HepG2 (cell line): ENCODE measurements around the gene VTN. TPM values are rescaled to one million over a fixed set of nuclear protein-coding genes. Genes with fewer than 3 reads are reported as not detected.

Source experiments
- AHR ChIP-seq: IDR thresholded peaks from 2 replicates; pipeline ENCODE4 v1.6.1; 2018; ENCODE audit warnings: missing genetic modification reagents, missing compliant biosample characterization
- BCL6 ChIP-seq: IDR thresholded peaks from 2 replicates; pipeline ENCODE4 v1.6.1; 2016; ENCODE audit warnings: missing genetic modification reagents, missing compliant biosample characterization
- CBX2 ChIP-seq, 2 experiments: fragments of 200-600 bp in 1 of 2; sonication (generic); formaldehyde crosslinking in 1 of 2; IDR thresholded peaks; 2 replicates each; pipeline versions ENCODE4 v1.7.0 to v1.8.1; 2018 to 2022; ENCODE audit warnings: low read depth in 2 of 2, low read length in 1 of 2, mild to moderate bottlenecking in 1 of 2, missing genetic modification reagents in 1 of 2
- CBX5 ChIP-seq: sonication (generic); formaldehyde crosslinking; IDR thresholded peaks from 2 replicates; pipeline ENCODE4 v1.4.0; 2020; ENCODE audit warnings: missing genetic modification reagents, borderline replicate concordance
- NR1H2 ChIP-seq: sonication (generic); formaldehyde crosslinking; IDR thresholded peaks from 2 replicates; pipeline ENCODE4 v1.8.1; 2022; ENCODE audit warnings: low read depth, missing genetic modification reagents, borderline replicate concordance
- REL ChIP-seq: sonication (generic); formaldehyde crosslinking; conservative IDR thresholded peaks from 2 replicates; pipeline ENCODE4 v1.8.0; 2022; ENCODE audit warnings: mild to moderate bottlenecking, missing genetic modification reagents, moderate library complexity
- TAF1 ChIP-seq: sonication (generic); formaldehyde crosslinking; IDR thresholded peaks from 2 replicates; pipeline ENCODE4 v1.4.0; 2020; ENCODE audit warnings: missing genetic modification reagents
- TARDBP ChIP-seq: sonication (generic); formaldehyde crosslinking; IDR thresholded peaks from 2 replicates; pipeline ENCODE4 v1.8.0; 2022; ENCODE audit warnings: mild to moderate bottlenecking, missing genetic modification reagents
- ZBTB3 ChIP-seq: sonication (generic); formaldehyde crosslinking; IDR thresholded peaks from 2 replicates; pipeline ENCODE4 v1.4.0; 2020; ENCODE audit warnings: low read depth, mild to moderate bottlenecking, moderate library complexity, missing genetic modification reagents, borderline replicate concordance
- ZC3H4 ChIP-seq: sonication (generic); formaldehyde crosslinking; IDR thresholded peaks from 2 replicates; pipeline ENCODE4 v1.4.0; 2020; ENCODE audit warnings: missing genetic modification reagents, borderline replicate concordance
- ZKSCAN1 ChIP-seq: fragments of 150-350 bp; IDR thresholded peaks from 2 replicates; pipeline ENCODE4 v1.6.1; 2014; ENCODE audit warnings: low read length
- ZNF33B ChIP-seq: sonication (generic); formaldehyde crosslinking; IDR thresholded peaks from 2 replicates; pipeline ENCODE4 v1.5.1; 2020; ENCODE audit warnings: mild to moderate bottlenecking, missing genetic modification reagents
- ZNF383 ChIP-seq: sonication (generic); formaldehyde crosslinking; IDR thresholded peaks from 2 replicates; pipeline ENCODE4 v1.4.0; 2020; ENCODE audit warnings: missing genetic modification reagents, mild to moderate bottlenecking, borderline replicate concordance
- ZNF652 ChIP-seq: IDR thresholded peaks from 2 replicates; pipeline ENCODE4 v1.6.1; 2016; ENCODE audit warnings: low read depth, borderline replicate concordance
- ZSCAN21 ChIP-seq: sonication (generic); formaldehyde crosslinking; IDR thresholded peaks from 2 replicates; pipeline ENCODE4 v1.8.0; 2022; ENCODE audit warnings: mild to moderate bottlenecking, missing genetic modification reagents, moderate library complexity, borderline replicate concordance
- polyA plus RNA-seq, 8 experiments: library from polyadenylated mRNA; depleted of rRNA in 3 of 8; stranded (reverse) in 7 of 8; unstranded in 1 of 8; fragments of >200 nt; fragmentation: Illumina TruSeq in 4 of 8; extraction: Trizol in 4 of 8; gene quantifications; 2 replicates each; pipeline versions ENCODE4 v1.2.1 to v1.2.3, GENCODE V29; 2011 to 2016; ENCODE audit warnings: low read depth in 4 of 8, missing spikeins in 1 of 8, mixed read lengths in 1 of 8; ENCODE audit not compliant: insufficient read depth in 1 of 8
- total RNA-seq, 5 experiments: library from RNA; depleted of rRNA; stranded (reverse); fragments of >200 nt; fragmentation: Illumina TruSeq; extraction: Trizol; gene quantifications; 2 replicates each; pipeline ENCODE4 v1.2.3, GENCODE V29; 2016; ENCODE audit warnings: low read depth in 1 of 5
- TF ChIP-seq, protein P1 (sequence below): sonication (generic); formaldehyde crosslinking; IDR thresholded peaks from 2 replicates; pipeline ENCODE4 v1.4.0; 2020; ENCODE audit warnings: missing genetic modification reagents
- TF ChIP-seq, protein P2 (sequence below): IDR thresholded peaks from 2 replicates; pipeline ENCODE4 v1.6.1; 2016; ENCODE audit warnings: missing biosample characterization, missing genetic modification reagents, low read depth
- TF ChIP-seq, protein P3 (sequence below): sonication (generic); formaldehyde crosslinking; conservative IDR thresholded peaks from 2 replicates; pipeline ENCODE4 v1.4.0; 2020; ENCODE audit warnings: missing genetic modification reagents
- TF ChIP-seq, protein P4 (sequence below): sonication (generic); formaldehyde crosslinking; conservative IDR thresholded peaks from 2 replicates; pipeline ENCODE4 v1.4.0; 2020; ENCODE audit warnings: missing genetic modification reagents
- TF ChIP-seq, protein P5 (sequence below): sonication (generic); formaldehyde crosslinking; IDR thresholded peaks from 2 replicates; pipeline ENCODE4 v1.4.0; 2020; ENCODE audit warnings: mild to moderate bottlenecking, missing genetic modification reagents

VTN gene
- total and polyA plus RNA-seq, 2 of the 13 experiments (the other 11 are each of a cell fraction or from before 2014, with no cell fraction given): 108 to 131 TPM

DNA sequence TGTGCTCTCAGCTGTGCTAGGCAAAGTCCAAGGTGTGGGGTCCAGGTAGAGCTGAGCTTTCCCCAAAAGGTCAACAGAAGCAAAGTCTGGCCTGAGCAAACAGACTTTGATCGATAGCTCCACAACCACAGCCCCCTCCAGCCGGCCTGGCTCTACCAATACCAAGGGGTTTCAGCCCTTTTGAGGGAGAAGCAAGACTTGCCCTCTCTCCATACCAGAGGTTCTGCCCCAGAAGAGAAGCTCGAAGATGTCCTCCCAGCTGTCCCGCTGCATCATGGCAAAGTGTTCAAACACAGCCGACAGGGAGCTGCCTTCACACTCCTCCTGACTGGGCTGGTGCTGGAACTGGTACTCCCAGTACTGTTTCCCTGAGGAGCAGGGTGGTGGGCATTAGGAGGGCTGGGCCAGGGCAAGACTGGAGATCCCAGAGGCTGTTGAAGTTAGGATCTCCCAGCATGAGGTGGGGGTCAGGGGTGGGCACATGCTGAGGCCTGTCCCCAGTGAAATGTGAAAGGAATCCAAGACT lies 1.7 kb downstream of the VTN start (continued):
- TF ChIP-seq ZSCAN21 (CRISPR knock-in tag): no peak
- no peak; the same call in 1 of the 2 replicates for TF ChIP-seq TAF1
- TF ChIP-seq, protein P1, sequence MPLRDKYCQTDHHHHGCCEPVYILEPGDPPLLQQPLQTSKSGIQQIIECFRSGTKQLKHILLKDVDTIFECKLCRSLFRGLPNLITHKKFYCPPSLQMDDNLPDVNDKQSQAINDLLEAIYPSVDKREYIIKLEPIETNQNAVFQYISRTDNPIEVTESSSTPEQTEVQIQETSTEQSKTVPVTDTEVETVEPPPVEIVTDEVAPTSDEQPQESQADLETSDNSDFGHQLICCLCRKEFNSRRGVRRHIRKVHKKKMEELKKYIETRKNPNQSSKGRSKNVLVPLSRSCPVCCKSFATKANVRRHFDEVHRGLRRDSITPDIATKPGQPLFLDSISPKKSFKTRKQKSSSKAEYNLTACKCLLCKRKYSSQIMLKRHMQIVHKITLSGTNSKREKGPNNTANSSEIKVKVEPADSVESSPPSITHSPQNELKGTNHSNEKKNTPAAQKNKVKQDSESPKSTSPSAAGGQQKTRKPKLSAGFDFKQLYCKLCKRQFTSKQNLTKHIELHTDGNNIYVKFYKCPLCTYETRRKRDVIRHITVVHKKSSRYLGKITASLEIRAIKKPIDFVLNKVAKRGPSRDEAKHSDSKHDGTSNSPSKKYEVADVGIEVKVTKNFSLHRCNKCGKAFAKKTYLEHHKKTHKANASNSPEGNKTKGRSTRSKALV (CRISPR knock-in tag): no peak
- TF ChIP-seq BCL6 (CRISPR knock-in tag): peak; percentile 88
- TF ChIP-seq ZKSCAN1: no peak
- TF ChIP-seq, protein P2, sequence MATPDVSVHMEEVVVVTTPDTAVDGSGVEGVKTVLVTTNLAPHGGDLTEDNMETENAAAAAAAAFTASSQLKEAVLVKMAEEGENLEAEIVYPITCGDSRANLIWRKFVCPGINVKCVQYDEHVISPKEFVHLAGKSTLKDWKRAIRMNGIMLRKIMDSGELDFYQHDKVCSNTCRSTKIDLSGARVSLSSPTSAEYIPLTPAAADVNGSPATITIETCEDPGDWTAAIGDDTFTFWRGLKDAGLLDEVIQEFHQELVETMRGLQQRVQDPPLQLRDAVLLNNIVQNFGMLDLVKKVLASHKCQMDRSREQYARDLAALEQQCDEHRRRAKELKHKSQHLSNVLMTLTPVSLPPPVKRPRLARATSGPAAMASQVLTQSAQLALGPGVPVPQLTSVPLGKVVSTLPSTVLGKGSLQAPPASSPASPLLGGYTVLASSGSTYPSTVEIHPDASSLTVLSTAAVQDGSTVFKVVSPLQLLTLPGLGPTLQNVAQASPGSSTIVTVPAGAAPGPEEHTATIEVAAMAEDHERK (CRISPR knock-in tag): no peak
- TF ChIP-seq CBX5 (CRISPR knock-in tag): peak; percentile 13; the same call in 1 of the 2 replicates
- TF ChIP-seq NR1H2 (CRISPR knock-in tag): no peak
- TF ChIP-seq CBX2 (IDR thresholded peaks at IDR 0.05; ENCODE audit: low read depth, low read length): no peak
- no peak for TF ChIP-seq CBX2 (CRISPR knock-in tag; IDR thresholded peaks at IDR 0.05; ENCODE audit: low read depth)
- no peak for TF ChIP-seq ZNF33B (CRISPR knock-in tag)
- TF ChIP-seq AHR: 0 out of 2 replicates have a peak, but pooled peaks have one; percentile 6
- TF ChIP-seq, protein P3, sequence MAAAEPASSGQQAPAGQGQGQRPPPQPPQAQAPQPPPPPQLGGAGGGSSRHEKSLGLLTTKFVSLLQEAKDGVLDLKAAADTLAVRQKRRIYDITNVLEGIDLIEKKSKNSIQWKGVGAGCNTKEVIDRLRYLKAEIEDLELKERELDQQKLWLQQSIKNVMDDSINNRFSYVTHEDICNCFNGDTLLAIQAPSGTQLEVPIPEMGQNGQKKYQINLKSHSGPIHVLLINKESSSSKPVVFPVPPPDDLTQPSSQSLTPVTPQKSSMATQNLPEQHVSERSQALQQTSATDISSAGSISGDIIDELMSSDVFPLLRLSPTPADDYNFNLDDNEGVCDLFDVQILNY: no peak
- TF ChIP-seq ZNF383 (CRISPR knock-in tag): no peak
- no peak for TF ChIP-seq ZNF652
- peak; percentile 91 for TF ChIP-seq TARDBP
- TF ChIP-seq REL (CRISPR knock-in tag): no peak
- TF ChIP-seq, protein P4, sequence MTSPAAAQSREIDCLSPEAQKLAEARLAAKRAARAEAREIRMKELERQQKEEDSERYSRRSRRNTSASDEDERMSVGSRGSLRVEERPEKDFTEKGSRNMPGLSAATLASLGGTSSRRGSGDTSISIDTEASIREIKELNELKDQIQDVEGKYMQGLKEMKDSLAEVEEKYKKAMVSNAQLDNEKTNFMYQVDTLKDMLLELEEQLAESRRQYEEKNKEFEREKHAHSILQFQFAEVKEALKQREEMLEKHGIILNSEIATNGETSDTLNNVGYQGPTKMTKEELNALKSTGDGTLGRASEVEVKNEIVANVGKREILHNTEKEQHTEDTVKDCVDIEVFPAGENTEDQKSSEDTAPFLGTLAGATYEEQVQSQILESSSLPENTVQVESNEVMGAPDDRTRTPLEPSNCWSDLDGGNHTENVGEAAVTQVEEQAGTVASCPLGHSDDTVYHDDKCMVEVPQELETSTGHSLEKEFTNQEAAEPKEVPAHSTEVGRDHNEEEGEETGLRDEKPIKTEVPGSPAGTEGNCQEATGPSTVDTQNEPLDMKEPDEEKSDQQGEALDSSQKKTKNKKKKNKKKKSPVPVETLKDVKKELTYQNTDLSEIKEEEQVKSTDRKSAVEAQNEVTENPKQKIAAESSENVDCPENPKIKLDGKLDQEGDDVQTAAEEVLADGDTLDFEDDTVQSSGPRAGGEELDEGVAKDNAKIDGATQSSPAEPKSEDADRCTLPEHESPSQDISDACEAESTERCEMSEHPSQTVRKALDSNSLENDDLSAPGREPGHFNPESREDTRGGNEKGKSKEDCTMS (CRISPR knock-in tag): no peak
- TF ChIP-seq ZC3H4 (CRISPR knock-in tag): no peak
- TF ChIP-seq, protein P5, sequence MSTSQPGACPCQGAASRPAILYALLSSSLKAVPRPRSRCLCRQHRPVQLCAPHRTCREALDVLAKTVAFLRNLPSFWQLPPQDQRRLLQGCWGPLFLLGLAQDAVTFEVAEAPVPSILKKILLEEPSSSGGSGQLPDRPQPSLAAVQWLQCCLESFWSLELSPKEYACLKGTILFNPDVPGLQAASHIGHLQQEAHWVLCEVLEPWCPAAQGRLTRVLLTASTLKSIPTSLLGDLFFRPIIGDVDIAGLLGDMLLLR: no peak
- TF ChIP-seq ZBTB3 (CRISPR knock-in tag): 0 out of 2 replicates have a peak, but pooled peaks have one; percentile 4
